K562 (cell line): ENCODE results near the gene MAU2. TPM values are rescaled to one million over a fixed set of nuclear protein-coding genes. Genes with fewer than 3 reads are reported as not detected.
A peak's percentile ranks its signal among the peaks of the same experiment; 100 is the strongest.

ENCODE experiments used
- ARID2 ChIP-seq: fragments of 450-650 bp; IDR thresholded peaks from 2 replicates; pipeline ENCODE4 v1.6.1; 2017; ENCODE audit warnings: antibody characterized with exemption, mild to moderate bottlenecking
- BCOR ChIP-seq: fragments of 450-650 bp; IDR thresholded peaks from 2 replicates; pipeline ENCODE4 v1.6.1; 2016
- CBX2 ChIP-seq: fragments of 200-600 bp; sonication (generic); IDR thresholded peaks from one replicate; pipeline ENCODE4 v1.6.1; 2012; ENCODE audit warnings: mild to moderate bottlenecking, low read length, inconsistent platforms; ENCODE audit not compliant: insufficient read depth, poor library complexity, severe bottlenecking
- CEBPB ChIP-seq: fragments of 450-650 bp; IDR thresholded peaks from 2 replicates; pipeline ENCODE4 v1.6.1; 2016; ENCODE audit warnings: missing genetic modification characterization, missing compliant biosample characterization
- CEBPG ChIP-seq, 3 experiments: fragments of 200-800 bp in 1 of 3; sonication (Bioruptor generic) in 1 of 3; sonication (generic) in 1 of 3; formaldehyde crosslinking in 1 of 3; IDR thresholded peaks in 2 of 3; conservative IDR thresholded peaks in 1 of 3; 2 replicates each; pipeline versions ENCODE4 v1.6.1 to v1.8.0; 2016 to 2022; ENCODE audit warnings: missing compliant biosample characterization in 2 of 3, missing genetic modification characterization in 2 of 3, mild to moderate bottlenecking in 1 of 3, missing genetic modification reagents in 1 of 3
- CREB1 ChIP-seq, 2 experiments: sonication (generic) in 1 of 2; formaldehyde crosslinking in 1 of 2; IDR thresholded peaks; 2 replicates each; pipeline versions ENCODE4 v1.6.1 to v1.8.0; 2012 to 2022; ENCODE audit warnings: inconsistent platforms in 1 of 2, mild to moderate bottlenecking in 1 of 2, missing genetic modification reagents in 1 of 2, moderate library complexity in 1 of 2
- E2F8 ChIP-seq: fragments of 450-650 bp; IDR thresholded peaks from 2 replicates; pipeline ENCODE4 v1.7.1; 2018; ENCODE audit warnings: mild to moderate bottlenecking, low read depth; ENCODE audit not compliant: partially characterized antibody
- ESRRA ChIP-seq: fragments of 450-650 bp; IDR thresholded peaks from 2 replicates; pipeline ENCODE4 v1.6.1; 2014; ENCODE audit warnings: low read depth, mild to moderate bottlenecking, moderate library complexity, borderline replicate concordance
- ILK ChIP-seq: fragments of 450-650 bp; IDR thresholded peaks from 2 replicates; pipeline ENCODE4 v1.6.1; 2016; ENCODE audit warnings: missing genetic modification characterization, low read depth, mild to moderate bottlenecking, missing compliant biosample characterization, moderate library complexity, borderline replicate concordance
- MTA1 ChIP-seq: fragments of 450-650 bp; IDR thresholded peaks from 2 replicates; pipeline ENCODE4 v1.6.1; 2017; ENCODE audit warnings: borderline replicate concordance
- PHF8 ChIP-seq: fragments of 200-600 bp; sonication (generic); IDR thresholded peaks from 2 replicates; pipeline ENCODE4 v1.6.1; 2012; ENCODE audit warnings: mixed run types, mild to moderate bottlenecking, inconsistent platforms, low read length, moderate library complexity, borderline replicate concordance
- POLR2G ChIP-seq: fragments of 200-400 bp; formaldehyde crosslinking; IDR thresholded peaks from 2 replicates; pipeline ENCODE4 v1.6.1; 2017; ENCODE audit warnings: low read depth, mild to moderate bottlenecking, antibody characterized with exemption, low read length, moderate library complexity
- RAD21 ChIP-seq, 2 experiments: fragments of 250-450 bp in 1 of 2; fragments of 450-650 bp in 1 of 2; sonication (Bioruptor Pico) in 1 of 2; formaldehyde crosslinking in 1 of 2; IDR thresholded peaks in 1 of 2; conservative IDR thresholded peaks in 1 of 2; 2 replicates each; pipeline versions ENCODE4 v1.4.0 to v1.8.0; 2020 to 2022; ENCODE audit warnings: mild to moderate bottlenecking in 2 of 2, moderate library complexity in 1 of 2
- SMAD1 ChIP-seq: fragments of 150-350 bp; IDR thresholded peaks from 2 replicates; pipeline ENCODE4 v1.6.1; 2014; ENCODE audit warnings: low read length, low read depth; ENCODE audit not compliant: partially characterized antibody
- SP1 ChIP-seq: sonication (generic); formaldehyde crosslinking; IDR thresholded peaks from 2 replicates; pipeline ENCODE4 v1.8.1; 2022; ENCODE audit warnings: mild to moderate bottlenecking, missing genetic modification reagents
- VEZF1 ChIP-seq: fragments of 200-800 bp; sonication (Bioruptor generic); IDR thresholded peaks from 2 replicates; pipeline ENCODE4 v1.6.1; 2017; ENCODE audit warnings: missing genetic modification characterization, missing compliant biosample characterization
- ZBTB2 ChIP-seq: fragments of 450-650 bp; IDR thresholded peaks from 2 replicates; pipeline ENCODE4 v1.6.1; 2016; ENCODE audit warnings: antibody characterized with exemption
- ZBTB7A ChIP-seq: IDR thresholded peaks from 2 replicates; pipeline ENCODE4 v1.6.1; 2011; ENCODE audit warnings: low read depth, mild to moderate bottlenecking, low read length, moderate library complexity, borderline replicate concordance; ENCODE audit not compliant: control insufficient read depth
- ZNF668 ChIP-seq: fragments of 250-450 bp; sonication (Bioruptor Pico); IDR thresholded peaks from 2 replicates; pipeline ENCODE4 v1.8.0; 2022; ENCODE audit warnings: mild to moderate bottlenecking, inconsistent platforms
- polyA plus RNA-seq, 8 experiments: library from polyadenylated mRNA; depleted of rRNA in 4 of 8; stranded (reverse) in 5 of 8; unstranded in 3 of 8; fragments of >200 nt; fragmentation: Nextera tagmentation in 2 of 8; fragmentation: Illumina TruSeq in 1 of 8; extraction: Ambion mirVana in 2 of 8; extraction: Trizol in 1 of 8; gene quantifications; 2 replicates each; pipeline versions ENCODE4 v1.2.1 to v1.2.3, GENCODE V29; 2011 to 2014; ENCODE audit warnings: inconsistent platforms in 1 of 8, missing spikeins in 1 of 8
- total RNA-seq, 7 experiments: library from RNA; depleted of rRNA in 6 of 7; stranded (reverse); fragments of >200 nt in 6 of 7; fragmentation: Illumina TruSeq in 2 of 7; extraction: Trizol in 2 of 7; gene quantifications; 2 replicates each; pipeline versions ENCODE4 v1.2.1 to v1.2.3, GENCODE V29; 2011 to 2021; ENCODE audit warnings: low replicate concordance in 1 of 7

The MAU2 gene
- total and polyA plus RNA-seq, 9 of the 15 experiments (the other 6 are each of a cell fraction or from before 2014, with no cell fraction given): 1.2 to 48.1 (median 19.4) TPM

GRCh38 chr19:19366434-19367396, 46.1 kb downstream of the MAU2 start (continued):
- TF ChIP-seq CEBPB: no peak
- peak; percentile 26; the same call in 1 of the 2 replicates for TF ChIP-seq ZBTB7A
- TF ChIP-seq CEBPG (CRISPR knock-in tag; IDR thresholded peaks at IDR 0.05): 0 out of 2 replicates have a peak, but pooled peaks have one; percentile 29
- TF ChIP-seq CEBPG (tag; conservative IDR thresholded peaks at IDR 0.05 in 1 of 2, IDR thresholded peaks at IDR 0.05 in 1 of 2): no peak
- peak; percentile 35; the same call in 1 of the 2 replicates for TF ChIP-seq BCOR
- no peak for TF ChIP-seq E2F8
- peak; percentile 88 to 97 for TF ChIP-seq RAD21 (CRISPR knock-in tag; conservative IDR thresholded peaks at IDR 0.05 in 1 of 2, IDR thresholded peaks at IDR 0.05 in 1 of 2)
- TF ChIP-seq VEZF1 (CRISPR knock-in tag): no peak
- no peak for TF ChIP-seq ILK
- no peak for TF ChIP-seq SMAD1
- TF ChIP-seq CBX2: no peak
- TF ChIP-seq ARID2: peak; percentile 70; the same call in 1 of the 2 replicates
- TF ChIP-seq ZBTB2: peak; percentile 42; the same call in 1 of the 2 replicates
- TF ChIP-seq MTA1: peak; percentile 57; the same call in 1 of the 2 replicates
- no peak for TF ChIP-seq POLR2G
- no peak for TF ChIP-seq ZNF668 (CRISPR knock-in tag)
- peak; percentile 23; the same call in 1 of the 2 replicates for TF ChIP-seq PHF8
- TF ChIP-seq CREB1 (IDR thresholded peaks at IDR 0.05): no peak
- TF ChIP-seq CREB1 (CRISPR knock-in tag; IDR thresholded peaks at IDR 0.05): no peak
- peak; percentile 71 for TF ChIP-seq ESRRA
- peak; percentile 49; the same call in 1 of the 2 replicates for TF ChIP-seq SP1
